ENCODE measurements around the gene TNFSF4.

GRCh38 chr1:173164178-173164577, 43.0 kb downstream of the TNFSF4 start:
- no peak for TF ChIP-seq EZH2phosphoT487 (IDR thresholded peaks at IDR 0.05; ENCODE audit: low read depth)
- TF ChIP-seq, protein P1, sequence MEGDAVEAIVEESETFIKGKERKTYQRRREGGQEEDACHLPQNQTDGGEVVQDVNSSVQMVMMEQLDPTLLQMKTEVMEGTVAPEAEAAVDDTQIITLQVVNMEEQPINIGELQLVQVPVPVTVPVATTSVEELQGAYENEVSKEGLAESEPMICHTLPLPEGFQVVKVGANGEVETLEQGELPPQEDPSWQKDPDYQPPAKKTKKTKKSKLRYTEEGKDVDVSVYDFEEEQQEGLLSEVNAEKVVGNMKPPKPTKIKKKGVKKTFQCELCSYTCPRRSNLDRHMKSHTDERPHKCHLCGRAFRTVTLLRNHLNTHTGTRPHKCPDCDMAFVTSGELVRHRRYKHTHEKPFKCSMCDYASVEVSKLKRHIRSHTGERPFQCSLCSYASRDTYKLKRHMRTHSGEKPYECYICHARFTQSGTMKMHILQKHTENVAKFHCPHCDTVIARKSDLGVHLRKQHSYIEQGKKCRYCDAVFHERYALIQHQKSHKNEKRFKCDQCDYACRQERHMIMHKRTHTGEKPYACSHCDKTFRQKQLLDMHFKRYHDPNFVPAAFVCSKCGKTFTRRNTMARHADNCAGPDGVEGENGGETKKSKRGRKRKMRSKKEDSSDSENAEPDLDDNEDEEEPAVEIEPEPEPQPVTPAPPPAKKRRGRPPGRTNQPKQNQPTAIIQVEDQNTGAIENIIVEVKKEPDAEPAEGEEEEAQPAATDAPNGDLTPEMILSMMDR (IDR thresholded peaks at IDR 0.05; ENCODE audit: low read depth, low read length), result no peak

All from OCI-LY3 (cell line).